GM15510 (cell line): ENCODE measurements around the gene FAM234B.

Source experiments
- POLR2A ChIP-seq: IDR thresholded peaks from 3 replicates; pipeline ENCODE4 v1.6.1; 2011; ENCODE audit warnings: borderline replicate concordance; ENCODE audit not compliant: insufficient read length; ENCODE audit errors: extremely low read depth

Gene FAM234B

DNA sequence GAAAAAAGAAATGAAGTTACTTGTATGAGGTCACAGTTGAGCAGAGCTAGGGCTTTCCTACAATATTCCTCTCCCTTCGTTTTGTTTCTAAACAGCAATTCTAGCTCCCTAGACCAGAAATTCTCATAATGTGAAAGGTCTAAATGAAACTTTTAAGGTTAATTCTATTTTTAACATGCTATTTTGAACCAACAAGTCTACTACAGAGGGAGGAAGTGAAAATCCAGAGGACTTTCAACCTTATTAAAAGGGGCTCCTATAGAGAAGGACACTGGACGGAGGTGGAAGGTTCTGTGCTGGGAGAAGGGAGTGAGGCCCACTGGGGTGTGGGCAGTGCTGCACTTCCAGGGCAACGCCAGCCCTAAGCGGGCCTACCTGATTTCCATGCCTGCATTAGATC, 45.9 kb downstream of the FAM234B start:
- TF ChIP-seq POLR2A, result no peak

DNA sequence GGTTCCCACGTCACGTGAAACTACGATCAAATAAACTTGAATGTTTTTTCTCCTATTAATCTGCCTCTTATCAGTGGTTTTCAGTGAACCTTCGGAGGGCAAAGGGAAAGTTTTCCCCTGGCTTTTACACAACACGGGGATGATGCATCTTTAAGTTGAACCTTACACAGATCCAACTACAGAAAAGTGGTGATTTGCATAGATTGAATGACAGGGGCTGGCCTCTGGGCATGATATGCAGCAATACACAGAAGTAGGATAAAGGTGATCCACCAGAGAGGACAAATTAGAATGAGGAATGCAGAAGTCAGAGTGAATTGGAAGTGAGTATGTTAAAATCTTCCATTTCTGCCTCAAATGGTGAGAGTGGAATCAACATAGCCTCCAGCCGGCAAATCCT, 47.7 kb downstream of the FAM234B start:
- TF ChIP-seq POLR2A, result no peak

DNA sequence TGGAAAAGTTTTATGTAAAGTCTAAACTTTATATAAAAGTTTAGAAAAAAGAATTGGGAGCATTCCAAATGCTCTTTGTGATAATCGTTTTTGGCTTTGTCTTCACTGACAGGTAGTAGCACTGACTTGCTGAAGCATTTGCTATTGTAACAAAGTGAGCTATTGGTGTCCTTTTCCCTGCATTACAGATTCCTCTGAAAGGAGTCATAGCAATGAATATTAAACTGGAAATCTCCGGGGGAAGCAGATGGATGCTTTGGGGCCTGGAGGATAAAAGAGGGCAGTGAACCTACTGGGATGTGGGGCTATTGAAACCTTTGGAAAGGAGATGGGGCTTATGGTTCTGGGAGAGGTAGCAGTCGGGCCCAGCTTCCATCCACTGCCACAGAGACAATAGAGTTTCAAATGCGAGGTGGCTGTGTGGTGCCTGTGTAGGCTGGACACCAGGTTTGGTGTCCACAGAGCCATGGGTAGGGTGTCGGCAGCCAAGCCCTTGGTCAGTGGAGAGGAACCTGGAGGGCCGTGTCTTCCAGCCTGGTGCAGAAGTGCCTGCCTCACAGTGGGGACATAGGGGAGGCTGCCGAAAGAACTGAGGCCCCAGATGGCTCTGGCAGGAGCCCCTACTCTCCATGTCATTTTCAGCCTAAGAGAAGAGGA, 49.1 kb downstream of the FAM234B start:
- no peak for TF ChIP-seq POLR2A

GRCh38 chr12:13093848-13094220, 49.7 kb downstream of the FAM234B start:
- TF ChIP-seq POLR2A, result no peak

DNA sequence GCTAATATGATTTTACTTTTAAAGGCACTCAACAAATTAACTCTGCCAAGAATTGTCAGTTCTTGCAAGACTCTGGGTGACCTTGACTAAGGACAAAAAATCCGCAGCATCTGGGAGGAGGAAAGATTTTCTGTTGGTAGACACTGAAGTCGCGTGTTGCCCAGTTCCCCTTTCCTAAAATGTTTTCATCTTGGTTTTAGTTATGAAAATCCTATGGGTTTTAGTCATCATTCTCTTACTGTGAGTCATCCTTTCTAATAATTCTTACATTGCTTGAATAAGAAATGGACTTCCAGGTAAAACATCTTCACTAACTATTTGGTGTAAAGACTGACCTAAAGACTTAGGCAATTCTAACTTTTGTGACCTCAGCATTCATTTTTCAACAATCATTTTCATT, 50.2 kb downstream of the FAM234B start:
- no peak for TF ChIP-seq POLR2A

GRCh38 chr12:13095266-13095995, 51.2 kb downstream of the FAM234B start:
- TF ChIP-seq POLR2A, result no peak

DNA sequence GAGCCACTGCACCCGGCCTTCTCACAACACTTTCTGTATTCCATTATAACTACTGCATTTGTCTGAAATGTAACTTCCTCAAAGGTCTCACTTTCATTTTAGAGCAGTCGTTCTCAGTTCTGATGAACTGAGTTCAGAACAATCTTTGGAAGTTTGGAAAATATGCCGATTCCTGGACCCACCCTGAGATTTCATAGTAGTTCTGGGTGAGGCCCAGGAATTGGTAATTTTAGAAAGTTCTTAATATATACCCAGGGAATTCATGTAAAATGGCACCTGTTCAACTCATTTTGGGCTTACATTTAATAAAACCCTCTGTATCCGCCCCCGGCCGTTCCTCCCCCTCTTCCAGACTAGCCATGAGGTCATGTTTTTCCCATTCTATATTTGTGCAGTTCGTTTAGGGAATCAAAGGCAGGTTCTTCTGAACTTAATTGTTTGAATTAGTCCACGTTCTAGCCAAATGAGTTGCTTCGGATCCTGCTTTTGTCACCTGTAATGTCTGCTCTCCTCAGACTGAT, 53.4 kb downstream of the FAM234B start:
- no peak for TF ChIP-seq POLR2A

DNA sequence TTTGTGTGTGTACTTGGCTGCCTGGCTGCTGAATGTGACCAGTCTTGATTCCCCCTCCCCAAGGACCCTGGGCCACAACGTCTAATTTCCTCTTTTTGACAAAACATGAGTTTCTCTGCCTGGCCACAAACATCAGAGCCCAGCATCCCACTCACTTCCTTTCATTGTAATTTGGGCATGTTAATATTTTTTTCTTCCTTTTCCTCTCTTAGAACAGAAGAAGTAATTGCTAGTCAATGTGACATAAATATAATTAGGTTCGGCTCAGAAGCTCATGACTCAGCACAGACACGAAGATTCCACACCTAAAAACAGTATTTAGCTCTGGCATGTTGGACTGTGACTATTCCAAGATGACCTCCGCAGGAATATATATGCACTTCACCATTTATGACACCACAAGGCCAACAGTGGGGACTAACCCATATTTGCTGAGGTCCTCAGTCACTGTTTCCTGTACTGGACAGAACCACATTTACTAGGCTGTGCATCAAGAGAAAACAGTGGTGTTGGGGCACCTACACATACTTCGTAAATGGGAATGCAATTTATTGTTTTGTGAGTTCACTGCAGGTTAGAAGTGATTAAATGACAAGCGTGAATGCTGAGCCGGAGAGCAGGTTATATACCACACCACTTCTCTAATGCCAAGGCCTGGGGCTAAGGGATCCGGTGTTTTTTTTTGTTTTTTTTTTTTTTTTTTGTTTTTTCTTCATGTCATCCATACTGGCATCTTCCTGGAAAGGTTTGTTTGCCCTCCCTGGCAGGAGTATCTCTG, 55.1 kb downstream of the FAM234B start:
- TF ChIP-seq POLR2A, result no peak

DNA sequence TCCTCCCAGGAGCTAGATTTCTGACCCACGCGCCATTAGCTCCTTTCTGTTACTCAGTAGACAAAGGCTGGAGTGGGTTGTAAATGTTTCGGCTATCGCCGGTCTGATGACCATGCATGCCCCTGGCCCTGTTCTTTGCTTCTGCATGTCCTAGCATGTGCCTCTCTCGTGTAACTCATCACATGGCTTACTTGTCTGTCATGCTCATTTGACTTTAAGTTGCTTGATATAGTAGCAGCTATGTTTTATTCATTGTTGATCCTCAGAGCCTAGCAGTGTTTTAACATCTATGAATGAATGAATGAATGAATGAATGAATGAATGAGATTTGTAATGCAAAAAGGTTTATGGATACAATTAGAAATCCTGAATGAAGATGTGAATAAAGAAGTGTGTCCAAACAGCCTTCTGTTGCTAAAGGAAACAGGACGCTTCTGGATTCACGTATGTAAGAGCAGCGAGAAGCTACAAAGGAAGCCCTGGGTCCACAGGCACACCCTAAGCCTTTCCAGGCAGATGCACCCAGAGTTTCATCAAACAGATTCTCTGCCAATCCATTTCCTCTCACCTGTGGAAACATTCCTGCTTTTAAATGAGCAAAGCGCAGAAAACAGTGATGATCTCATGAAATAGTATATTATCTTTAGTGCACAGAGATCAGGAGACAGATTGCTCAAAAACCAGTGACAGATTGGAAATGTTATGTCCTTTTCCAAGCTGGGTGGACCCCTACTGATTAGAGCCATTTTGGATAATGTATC, 55.8 kb downstream of the FAM234B start:
- no peak for TF ChIP-seq POLR2A

- no peak for TF ChIP-seq POLR2A
These were observed 56.4 kb downstream of the FAM234B start for GRCh38 chr12:13100605-13100881.

GRCh38 chr12:13100882-13101769, 56.9 kb downstream of the FAM234B start:
- TF ChIP-seq POLR2A, result no peak

- TF ChIP-seq POLR2A, result no peak
These were observed 57.7 kb downstream of the FAM234B start for GRCh38 chr12:13101821-13102375.

- TF ChIP-seq POLR2A, result no peak
These were observed 58.4 kb downstream of the FAM234B start for GRCh38 chr12:13102461-13103195.

DNA sequence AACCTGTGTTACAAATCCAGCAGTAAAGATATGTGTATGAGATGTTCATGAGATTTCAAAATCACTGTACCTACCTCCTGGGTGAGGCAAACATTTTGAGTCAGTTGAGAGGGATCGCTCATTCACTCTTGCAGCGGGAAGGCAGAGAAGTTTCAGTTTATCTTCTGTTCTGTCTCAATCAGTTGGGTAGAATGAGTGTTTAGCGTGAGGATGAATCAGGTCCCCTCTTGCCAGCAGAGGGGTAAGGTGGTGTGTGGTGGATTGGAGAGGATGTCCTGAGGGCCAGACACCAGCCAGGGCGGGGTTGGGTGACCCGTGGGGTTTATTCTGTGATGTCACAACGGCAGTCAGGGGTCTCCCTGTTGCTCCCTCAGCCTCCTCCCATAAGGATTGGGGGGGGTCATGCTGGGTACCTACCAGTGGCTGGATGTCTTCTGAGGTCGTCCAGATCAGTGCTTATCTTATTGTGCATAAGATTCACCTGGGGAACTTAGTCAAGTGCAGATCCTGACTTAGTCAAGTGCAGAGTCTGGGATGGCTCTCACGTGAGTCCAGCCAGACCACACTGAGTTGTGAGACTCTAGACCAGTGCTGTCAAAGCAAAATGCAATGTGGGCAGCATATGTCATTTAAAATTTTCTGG, 59.3 kb downstream of the FAM234B start, which contains the start of gene GSG1:
TSS of gene GSG1 (minus strand) at position 277 of the 643 bp plus-strand sequence. CDS start at position 122, 155 bp downstream.
- TF ChIP-seq POLR2A, result no peak
